GM20431 (cell line): ENCODE data around the gene NEURL4.
"Not testable (repeated sequence)": the region's sequence is repeated elsewhere in the genome, so short reads cannot be mapped to it uniquely, and the experiment has no call there.

Experiments
- in situ Hi-C: fragments of 300-500 bp; cut with MseI, MboI; formaldehyde crosslinking; loops from one replicate; pipeline ENCODE4 v1.15.0; 2020; ENCODE audit warnings: low sequenced_read_pairs; ENCODE audit not compliant: unreplicated experiment

NEURL4 gene

DNA sequence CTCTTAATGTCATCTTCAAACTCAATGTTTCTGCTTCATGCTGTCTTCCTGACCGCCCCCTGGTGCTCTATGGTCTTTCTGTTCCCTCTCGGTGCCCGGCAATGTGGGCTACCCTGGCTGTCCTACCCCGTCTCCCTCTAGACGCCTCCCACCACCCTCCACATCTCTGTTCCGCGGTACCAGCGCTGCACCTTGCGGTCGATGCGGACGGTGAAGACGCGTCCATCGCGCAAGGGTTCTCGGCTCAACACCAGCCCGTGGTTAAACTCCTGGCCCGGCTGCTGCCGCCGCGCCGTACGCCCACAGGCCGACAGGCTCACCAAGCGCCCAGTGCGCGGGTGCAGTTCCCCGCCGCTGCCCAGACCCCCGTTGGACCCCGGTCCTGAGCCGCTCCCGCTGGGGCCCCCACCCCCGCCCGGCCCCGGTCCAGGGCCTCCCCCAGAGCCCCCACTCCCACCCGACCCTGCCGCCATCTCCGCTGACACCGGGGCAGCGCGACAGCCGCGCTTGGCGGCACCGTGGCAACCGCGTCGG lies at the start of gene NEURL4:
Gene NEURL4 (minus strand): TSS at position 496 of the 534 bp plus-strand sequence. CDS start 23 bp downstream, at position 473.
- in situ Hi-C loops: no loop called here

DNA sequence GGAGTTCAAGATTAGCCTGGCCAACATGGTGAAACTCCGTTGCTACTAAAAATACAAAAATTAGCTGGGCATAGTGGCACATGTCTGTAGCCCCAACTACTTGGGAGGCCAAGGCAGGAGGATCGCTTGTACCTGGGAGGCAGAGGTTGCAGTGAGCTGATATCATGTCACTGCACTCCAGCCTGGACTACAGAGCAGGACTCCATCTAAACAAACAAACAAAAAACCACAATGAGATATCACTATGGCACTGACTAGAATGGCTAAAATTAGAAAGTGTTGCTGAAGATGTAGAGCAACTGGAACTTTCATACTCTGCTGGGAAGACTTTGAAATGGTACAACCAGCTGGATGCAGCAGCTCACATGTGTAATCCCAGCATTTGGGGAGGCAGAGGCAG lies 45.2 kb upstream of the NEURL4 start:
- in situ Hi-C loops: no loop called here

DNA sequence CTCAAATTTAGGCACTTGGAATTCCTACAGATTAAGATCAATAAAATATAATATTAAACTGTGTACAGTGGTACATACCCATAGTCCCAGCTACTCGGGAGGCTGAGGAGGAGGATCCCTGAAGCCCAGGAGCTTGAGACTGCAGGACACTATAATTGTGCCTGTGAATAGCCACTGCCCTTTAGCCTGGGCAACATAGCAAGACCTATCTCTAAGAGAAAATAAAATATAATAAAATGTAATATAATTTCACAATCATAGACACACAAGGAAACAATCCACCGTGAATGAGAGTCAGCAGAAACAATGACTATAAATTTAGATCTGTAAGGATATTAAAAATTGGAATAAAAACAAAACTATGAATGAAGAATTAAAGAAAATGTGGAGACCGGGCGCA lies 41.7 kb upstream of the NEURL4 start:
- in situ Hi-C loops: no loop called here

DNA sequence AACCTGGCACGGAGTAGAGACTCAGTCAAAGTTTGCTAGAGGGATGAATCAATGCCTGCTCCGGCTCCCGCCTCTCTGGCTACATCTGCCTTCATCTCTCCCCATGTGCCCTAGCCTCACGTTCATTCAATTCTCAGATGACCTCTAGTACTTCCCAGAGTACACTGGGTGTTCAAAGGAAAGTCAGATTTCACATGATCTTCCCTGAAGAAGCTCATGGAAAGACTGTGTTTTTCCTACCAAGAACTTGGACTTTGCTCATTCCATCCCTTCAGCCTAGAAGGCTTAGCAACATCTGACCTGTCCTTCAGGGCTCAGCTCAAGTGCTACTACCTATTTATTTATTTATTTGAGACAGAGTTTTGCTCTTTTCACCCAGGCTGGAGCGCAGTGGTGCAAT lies 40.7 kb upstream of the NEURL4 start:
- in situ Hi-C loops: no loop called here

DNA sequence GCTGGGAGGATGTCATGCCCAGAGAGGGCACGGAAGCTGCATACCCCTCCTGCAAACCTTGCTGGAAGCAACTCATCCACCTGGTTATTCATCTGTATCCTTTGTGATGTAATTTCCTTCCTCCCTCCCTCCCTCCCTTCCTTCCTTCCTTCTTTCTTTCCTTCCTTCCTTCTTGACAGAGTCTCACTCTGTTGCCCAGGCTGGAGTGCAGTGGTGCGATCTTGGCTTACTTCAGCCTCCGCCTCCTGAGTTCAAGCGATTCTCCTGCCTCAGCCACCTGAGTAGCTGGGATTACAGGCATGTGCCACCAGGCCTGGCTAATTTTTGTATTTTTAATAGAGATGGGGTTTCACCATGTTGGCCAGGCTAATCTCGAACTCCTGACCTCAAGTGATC lies 39.5 kb upstream of the NEURL4 start:
- in situ Hi-C loops: not testable (repeated sequence)

DNA sequence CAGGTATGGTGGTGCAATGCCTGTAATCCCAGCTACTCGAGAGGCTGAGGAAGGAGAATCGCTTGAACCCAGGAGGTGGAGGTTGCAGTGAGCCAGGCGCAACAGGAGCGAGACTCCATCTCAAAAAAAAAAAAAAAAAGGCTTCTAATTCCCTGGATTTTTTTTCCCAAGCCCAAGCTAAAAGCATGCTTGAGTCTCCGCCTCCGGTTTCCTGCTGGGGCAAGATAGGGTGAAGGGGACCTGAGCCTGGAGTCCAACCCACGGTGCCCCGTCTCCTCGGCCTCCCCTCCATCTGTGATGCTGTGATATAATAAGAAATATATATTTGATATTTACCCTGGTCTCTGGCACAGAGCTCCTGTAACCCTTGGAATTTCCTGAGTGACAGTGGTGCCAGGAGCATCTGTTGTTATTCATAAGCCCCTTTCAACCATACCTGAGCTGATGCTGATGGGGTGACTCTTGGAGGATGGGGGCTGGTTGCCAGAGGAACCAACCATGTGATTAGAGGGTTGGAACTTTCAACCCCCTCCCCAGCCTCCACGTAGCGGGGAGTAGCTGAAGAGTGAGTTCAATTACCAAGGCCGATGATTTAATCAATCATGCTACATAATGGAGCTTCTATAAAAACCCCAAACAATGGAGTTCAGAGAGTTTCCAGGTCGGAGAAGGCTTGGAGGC lies 38.9 kb upstream of the NEURL4 start:
- in situ Hi-C loops: no loop called here

DNA sequence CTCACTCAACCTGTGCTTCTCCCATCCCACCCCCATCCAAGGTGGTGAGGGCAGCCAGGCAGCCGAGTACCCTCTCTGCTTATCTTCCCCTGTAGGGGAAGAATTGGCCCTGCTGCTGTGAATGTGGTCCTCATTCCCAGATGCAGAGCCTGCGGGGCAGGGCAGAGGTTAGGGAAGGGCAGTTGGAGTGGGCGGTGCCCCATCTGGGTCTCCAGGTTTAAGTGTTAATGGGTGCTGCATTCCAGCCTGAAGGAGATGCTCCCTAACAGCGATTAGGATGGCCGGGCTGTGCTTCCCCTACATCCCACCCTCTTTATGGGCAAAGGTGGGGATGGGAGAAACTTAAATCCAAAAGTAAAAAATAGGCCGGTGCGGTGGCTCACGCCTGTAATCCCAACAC lies 37.9 kb upstream of the NEURL4 start:
- in situ Hi-C loops: no loop called here

- in situ Hi-C loops: not testable (repeated sequence)
These were observed 36.8 kb upstream of the NEURL4 start for GRCh38 chr17:7365963-7366362.

GRCh38 chr17:7363311-7363710 lies 34.2 kb upstream of the NEURL4 start:
- in situ Hi-C loops: no loop called here

DNA sequence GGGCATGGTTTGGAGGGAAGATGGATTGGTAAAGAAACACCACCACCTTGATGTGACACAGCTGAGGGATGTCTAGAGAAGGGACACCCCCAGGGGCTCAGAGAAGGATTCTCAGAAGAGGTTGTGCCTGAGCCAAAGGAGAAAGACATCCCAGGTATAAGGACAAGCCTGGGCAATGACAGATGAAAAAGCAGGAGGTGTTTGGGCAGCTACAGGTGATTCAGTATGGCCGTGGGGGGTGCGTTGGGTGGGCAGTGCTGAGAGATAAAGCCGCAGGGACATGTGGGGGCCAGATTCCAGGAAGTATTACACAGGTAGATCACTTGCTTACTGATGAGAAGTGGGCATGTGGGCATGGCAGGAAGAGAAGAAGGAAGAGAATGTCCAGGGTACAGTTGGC lies 32.8 kb upstream of the NEURL4 start:
- in situ Hi-C loops: no loop called here

GRCh38 chr17:7357381-7357780 lies 28.2 kb upstream of the NEURL4 start:
- in situ Hi-C loops: no loop called here

GRCh38 chr17:7356756-7357155 lies 27.6 kb upstream of the NEURL4 start:
- in situ Hi-C loops: no loop called here

DNA sequence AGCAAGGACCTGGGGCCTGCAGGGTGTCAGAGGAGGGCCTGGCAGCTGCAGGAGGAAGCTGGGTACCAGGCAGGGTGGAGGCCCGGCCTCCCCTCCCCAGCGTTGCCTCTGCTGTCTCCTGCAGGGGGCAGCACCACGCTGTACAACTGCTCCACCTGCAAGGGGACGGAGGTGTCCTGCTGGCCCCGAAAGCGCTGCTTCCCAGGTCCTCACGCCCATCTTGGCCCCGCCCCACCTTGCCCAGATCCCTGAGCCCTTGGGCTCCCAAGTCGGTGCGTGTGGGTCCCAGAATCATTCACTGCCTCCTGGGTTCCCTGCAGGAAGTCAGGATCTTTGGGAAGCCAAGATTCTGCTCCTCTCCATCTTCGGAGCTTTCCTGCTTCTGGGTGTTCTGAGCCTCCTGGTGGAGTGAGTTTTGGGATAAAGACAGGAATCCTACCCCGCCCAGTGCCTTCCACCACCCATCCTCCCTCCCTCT lies 27.0 kb upstream of the NEURL4 start:
- in situ Hi-C loops: no loop called here

GRCh38 chr17:7355573-7355972 lies 26.4 kb upstream of the NEURL4 start:
- in situ Hi-C loops: no loop called here

- in situ Hi-C loops: no loop called here
These were observed 25.9 kb upstream of the NEURL4 start, which contains the start of gene TMEM95 for GRCh38 chr17:7355053-7355452. TSS of gene TMEM95 (plus strand) at chr17:7355156. CDS start at chr17:7355205, 49 bp downstream.

- in situ Hi-C loops: no loop called here
These were observed 25.2 kb upstream of the NEURL4 start for GRCh38 chr17:7354262-7354843.

- in situ Hi-C loops: no loop called here
These were observed 23.9 kb upstream of the NEURL4 start for GRCh38 chr17:7352910-7353635.

- in situ Hi-C loops: no loop called here
These were observed 23.4 kb upstream of the NEURL4 start for GRCh38 chr17:7352503-7352889.

GRCh38 chr17:7351665-7352502 lies 22.7 kb upstream of the NEURL4 start, which contains the start of gene KCTD11:
TSS of gene KCTD11 (plus strand) at chr17:7352162.
- in situ Hi-C loops: no loop called here
